CD1c-positive myeloid dendritic cell (primary cell): ENCODE results near the gene USP30.
"Not testable (repeated sequence)": the region's sequence is repeated elsewhere in the genome, so short reads cannot be mapped to it uniquely, and the experiment has no call there.

Experiments
- DNase-seq: peaks from one replicate; pipeline ENCODE4 v3.0.0-alpha.2; 2016; ENCODE audit errors: extremely low spot score

USP30 gene

GRCh38 chr12:109053382-109054123 lies 1.2 kb downstream of the USP30 start:
- DNase-seq = peak; percentile 16

DNA sequence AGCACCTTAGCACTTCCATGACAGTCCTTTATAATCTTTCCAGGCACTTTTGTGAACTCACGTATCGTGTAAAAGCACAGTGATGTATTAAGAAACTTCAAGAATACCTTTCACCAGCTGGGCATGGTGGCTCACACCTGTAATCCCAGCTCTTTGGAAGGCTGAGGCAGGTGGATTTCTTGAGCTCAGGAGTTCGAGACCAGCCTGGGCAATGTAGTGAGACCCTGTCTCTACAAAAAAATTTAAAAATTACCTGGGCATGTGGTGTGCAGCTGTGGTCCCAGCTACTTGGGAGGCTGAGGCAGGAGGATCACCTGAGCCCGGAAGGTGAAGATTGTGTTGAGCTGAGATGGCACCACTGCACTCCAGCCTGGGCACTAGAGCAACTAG lies 1.7 kb downstream of the USP30 start:
- DNase-seq = not testable (repeated sequence)

DNA sequence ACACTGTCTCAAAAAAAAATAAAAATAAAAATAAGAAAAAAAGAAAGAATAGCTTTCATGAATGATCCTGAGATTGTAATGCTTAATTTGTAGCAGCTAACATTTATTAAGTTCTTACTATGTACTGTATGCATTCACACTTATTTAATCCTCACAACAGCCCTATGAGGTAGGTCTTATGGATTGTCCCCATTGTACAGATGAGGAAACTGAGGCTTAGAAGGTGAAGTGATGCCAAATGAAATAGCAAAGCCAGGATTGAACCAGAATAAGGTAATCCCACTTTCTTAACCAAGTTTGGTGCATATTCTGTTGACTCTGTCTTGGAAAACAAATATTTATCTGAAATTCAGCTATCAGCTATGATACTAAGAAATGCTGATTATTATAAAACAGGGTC lies 2.1 kb downstream of the USP30 start:
- no peak for DNase-seq

GRCh38 chr12:109056891-109057290 lies 4.5 kb downstream of the USP30 start:
- no peak for DNase-seq

GRCh38 chr12:109057376-109057775 lies 5.0 kb downstream of the USP30 start:
- DNase-seq = no peak

GRCh38 chr12:109058773-109059172 lies 6.4 kb downstream of the USP30 start:
- no peak for DNase-seq

- DNase-seq = no peak
These were observed 11.8 kb downstream of the USP30 start for GRCh38 chr12:109064143-109064542.

- DNase-seq = no peak
These were observed 12.9 kb downstream of the USP30 start for GRCh38 chr12:109065154-109065852.

DNA sequence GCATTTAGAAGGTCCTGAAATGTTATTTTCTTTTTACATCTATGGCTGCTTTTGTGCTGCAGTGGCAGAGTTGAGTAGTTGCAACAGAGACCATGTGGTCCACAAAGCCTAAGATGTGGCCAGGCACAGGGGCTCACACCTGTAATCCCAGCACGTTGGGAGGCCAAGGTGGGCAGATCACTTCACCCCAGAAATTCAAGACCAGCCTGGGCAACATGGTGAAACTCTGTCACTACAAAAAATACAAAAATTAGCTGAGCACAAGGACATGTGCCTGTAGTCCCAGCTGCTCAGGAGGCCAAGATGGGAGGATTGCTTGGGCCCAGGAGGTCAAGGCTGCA lies 13.4 kb downstream of the USP30 start:
- DNase-seq = no peak

GRCh38 chr12:109069307-109070271 lies 17.2 kb downstream of the USP30 start:
- DNase-seq = no peak

GRCh38 chr12:109074866-109075265 lies 22.5 kb downstream of the USP30 start:
- no peak for DNase-seq

DNA sequence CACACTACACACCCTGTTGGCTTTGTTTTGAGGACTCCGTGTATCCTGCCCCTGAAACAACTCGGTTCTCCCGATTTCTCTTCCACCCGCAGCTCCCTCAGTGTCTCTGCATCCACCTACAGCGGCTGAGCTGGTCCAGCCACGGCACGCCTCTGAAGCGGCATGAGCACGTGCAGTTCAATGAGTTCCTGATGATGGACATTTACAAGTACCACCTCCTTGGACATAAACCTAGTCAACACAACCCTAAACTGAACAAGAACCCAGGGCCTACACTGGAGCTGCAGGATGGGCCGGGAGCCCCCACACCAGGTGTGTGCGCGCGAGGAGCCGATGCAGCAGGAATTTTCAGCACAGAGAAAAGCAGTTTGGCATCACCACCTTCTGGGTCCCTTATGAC lies 30.4 kb downstream of the USP30 start:
- DNase-seq = no peak

GRCh38 chr12:109084425-109084824 lies 32.0 kb downstream of the USP30 start:
- no peak for DNase-seq

DNA sequence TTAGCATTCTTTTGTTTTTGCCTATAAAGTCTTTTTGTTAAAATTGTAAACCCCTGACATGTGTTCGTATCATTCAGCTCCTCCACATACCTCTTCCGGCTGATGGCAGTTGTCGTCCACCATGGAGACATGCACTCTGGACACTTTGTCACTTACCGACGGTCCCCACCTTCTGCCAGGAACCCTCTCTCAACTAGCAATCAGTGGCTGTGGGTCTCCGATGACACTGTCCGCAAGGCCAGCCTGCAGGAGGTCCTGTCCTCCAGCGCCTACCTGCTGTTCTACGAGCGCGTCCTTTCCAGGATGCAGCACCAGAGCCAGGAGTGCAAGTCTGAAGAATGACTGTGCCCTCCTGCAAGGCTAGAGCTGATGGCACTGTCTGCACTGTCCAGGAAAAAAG lies 33.2 kb downstream of the USP30 start:
- DNase-seq = no peak

GRCh38 chr12:109087250-109087649 lies 34.9 kb downstream of the USP30 start:
- DNase-seq = no peak

- no peak for DNase-seq
These were observed 36.4 kb downstream of the USP30 start for GRCh38 chr12:109088818-109089217.

GRCh38 chr12:109089683-109090082 lies 37.3 kb downstream of the USP30 start:
- no peak for DNase-seq

DNA sequence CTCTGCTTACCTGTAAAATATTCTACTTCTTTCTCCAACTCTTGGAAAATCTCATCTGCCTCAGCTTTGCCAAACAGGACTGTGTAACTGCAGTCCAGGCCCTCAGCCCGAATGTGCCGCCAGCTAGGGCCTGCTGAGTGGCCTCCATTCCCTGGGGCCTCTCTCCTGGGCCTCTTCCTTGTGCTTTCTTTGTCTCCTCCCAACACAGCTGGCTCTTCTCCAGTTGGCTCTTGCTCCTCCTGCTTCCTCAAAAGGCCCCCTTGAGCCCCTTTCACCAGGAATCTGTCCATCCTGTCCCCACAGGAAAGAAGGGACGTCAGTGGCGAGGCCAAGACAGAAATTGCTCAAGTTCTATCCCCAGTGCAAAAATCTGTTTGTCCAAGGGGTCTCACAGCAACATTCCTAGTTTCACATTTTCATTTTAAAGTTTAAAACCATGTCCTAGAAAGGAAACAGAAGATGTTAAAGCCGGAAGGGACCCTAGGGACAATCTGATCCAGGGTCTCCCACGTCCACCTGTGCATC lies 40.2 kb downstream of the USP30 start:
- no peak for DNase-seq

GRCh38 chr12:109093022-109093918 lies 40.9 kb downstream of the USP30 start, which contains the start of gene ALKBH2:
ALKBH2 (minus strand) TSS chr12:109093472; CDS start chr12:109092786, 686 bp downstream.
- DNase-seq = peak; percentile 97

DNA sequence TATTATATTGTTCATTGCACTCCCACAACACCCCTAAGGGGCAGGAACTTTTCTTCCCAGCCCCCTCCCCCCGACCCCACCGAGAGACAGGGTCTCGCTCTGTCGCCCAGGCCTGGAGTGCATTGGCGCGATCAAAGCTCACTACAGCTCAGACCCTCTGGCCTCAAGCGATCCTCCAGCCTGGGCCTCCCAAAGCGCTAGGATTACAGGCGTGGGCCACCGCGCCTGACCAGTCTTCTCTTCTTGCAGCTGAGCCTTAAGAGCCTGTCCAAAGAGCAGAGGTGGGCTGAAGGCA lies 44.7 kb downstream of the USP30 start:
- DNase-seq = no peak
